MCF 10A (cell line): ENCODE measurements around the gene ALMS1. TPM values are rescaled to one million over a fixed set of nuclear protein-coding genes. Genes with fewer than 3 reads are reported as not detected.
"Not testable (repeated sequence)": the region's sequence is repeated elsewhere in the genome, so short reads cannot be mapped to it uniquely, and the experiment has no call there.

Source experiments
- BruUV-seq: library from RNA; stranded (reverse); fragments of 400-500 nt; replicated peaks from 2 replicates; lab custom pipeline; 2021; lab: Mats Ljungman, UMichigan
- CTCF ChIA-PET: fragments of 300-600 bp; sonication (Branson Sonifier 250); formaldehyde crosslinking; extraction: SDS; loops from one replicate; lab custom pipeline; 2021; ENCODE audit warnings: antibody characterized with exemption, inconsistent platforms; lab: Yijun Ruan, JAX
- POLR2A ChIA-PET: fragments of 300-600, 350-650 bp; sonication (Branson Sonifier 250); formaldehyde crosslinking; extraction: SDS; loops from one replicate; lab custom pipeline; 2020; ENCODE audit warnings: antibody characterized with exemption, inconsistent platforms; lab: Yijun Ruan, JAX
- DNase-seq: peaks from one replicate; pipeline ENCODE4 v3.0.0-alpha.2; 2018; ENCODE audit not compliant: unreplicated experiment
- H3K27ac Mint-ChIP-seq: one replicate; pipeline ENCODE4 v1.8.0; 2022; ENCODE audit warnings: mild to moderate bottlenecking, low read depth, mixed read lengths; ENCODE audit not compliant: unreplicated experiment
- H3K27me3 Mint-ChIP-seq: one replicate; pipeline ENCODE4 v1.8.0; 2022; ENCODE audit warnings: mixed read lengths; ENCODE audit not compliant: insufficient read depth, unreplicated experiment
- H3K36me3 Mint-ChIP-seq: one replicate; pipeline ENCODE4 v1.8.0; 2022; ENCODE audit warnings: mild to moderate bottlenecking, moderate library complexity, mixed read lengths; ENCODE audit not compliant: insufficient read depth, unreplicated experiment
- H3K4me1 Mint-ChIP-seq: one replicate; pipeline ENCODE4 v1.8.0; 2022; ENCODE audit warnings: mixed read lengths; ENCODE audit not compliant: insufficient read depth, unreplicated experiment
- H3K4me3 Mint-ChIP-seq: one replicate; pipeline ENCODE4 v1.8.0; 2022; ENCODE audit warnings: mild to moderate bottlenecking, moderate library complexity, mixed read lengths; ENCODE audit not compliant: unreplicated experiment
- H3K9me3 Mint-ChIP-seq: one replicate; pipeline ENCODE4 v1.8.0; 2022; ENCODE audit warnings: mixed read lengths; ENCODE audit not compliant: unreplicated experiment
- intact Hi-C: fragments of 100-400 bp; cut with micrococcal nuclease; formaldehyde crosslinking; loops from 2 replicates; pipeline ENCODE4 v1.14.1; 2022
- total RNA-seq: library from RNA; stranded (reverse); gene quantifications from 2 replicates; pipeline ENCODE4 v1.2.3, GENCODE V29; 2022
- TF ChIP-seq, protein P1 (sequence below): fragments of 200-600 bp; IDR thresholded peaks from one replicate; pipeline ENCODE4 v1.8.0; 2022; ENCODE audit warnings: antibody characterized with exemption, mild to moderate bottlenecking; ENCODE audit not compliant: unreplicated experiment

The ALMS1 gene
- total RNA-seq, 1 experiment from 2014 or later, result 8.3 TPM

DNA sequence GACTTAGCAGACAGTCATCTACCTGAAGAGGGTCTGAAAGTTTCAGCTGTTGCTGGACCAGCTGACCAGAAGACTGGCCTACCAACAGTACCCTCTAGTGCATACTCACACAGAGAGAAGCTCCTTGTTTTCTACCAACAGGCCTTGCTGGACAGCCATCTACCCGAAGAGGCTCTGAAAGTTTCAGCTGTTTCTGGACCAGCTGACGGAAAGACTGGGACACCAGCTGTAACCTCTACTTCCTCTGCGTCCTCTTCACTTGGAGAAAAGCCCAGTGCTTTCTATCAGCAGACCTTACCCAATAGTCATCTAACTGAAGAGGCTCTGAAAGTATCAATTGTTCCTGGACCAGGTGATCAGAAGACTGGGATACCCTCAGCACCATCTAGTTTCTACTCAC, 63.2 kb downstream of the ALMS1 start:
- no TSS peak for BruUV-seq
- H3K36me3 Mint-ChIP-seq, result peaks cover 11% of the 10 kb centered on the region
- intact Hi-C loops, result no loop called here
- TF ChIP-seq, protein P1, sequence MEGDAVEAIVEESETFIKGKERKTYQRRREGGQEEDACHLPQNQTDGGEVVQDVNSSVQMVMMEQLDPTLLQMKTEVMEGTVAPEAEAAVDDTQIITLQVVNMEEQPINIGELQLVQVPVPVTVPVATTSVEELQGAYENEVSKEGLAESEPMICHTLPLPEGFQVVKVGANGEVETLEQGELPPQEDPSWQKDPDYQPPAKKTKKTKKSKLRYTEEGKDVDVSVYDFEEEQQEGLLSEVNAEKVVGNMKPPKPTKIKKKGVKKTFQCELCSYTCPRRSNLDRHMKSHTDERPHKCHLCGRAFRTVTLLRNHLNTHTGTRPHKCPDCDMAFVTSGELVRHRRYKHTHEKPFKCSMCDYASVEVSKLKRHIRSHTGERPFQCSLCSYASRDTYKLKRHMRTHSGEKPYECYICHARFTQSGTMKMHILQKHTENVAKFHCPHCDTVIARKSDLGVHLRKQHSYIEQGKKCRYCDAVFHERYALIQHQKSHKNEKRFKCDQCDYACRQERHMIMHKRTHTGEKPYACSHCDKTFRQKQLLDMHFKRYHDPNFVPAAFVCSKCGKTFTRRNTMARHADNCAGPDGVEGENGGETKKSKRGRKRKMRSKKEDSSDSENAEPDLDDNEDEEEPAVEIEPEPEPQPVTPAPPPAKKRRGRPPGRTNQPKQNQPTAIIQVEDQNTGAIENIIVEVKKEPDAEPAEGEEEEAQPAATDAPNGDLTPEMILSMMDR, result no peak
- POLR2A ChIA-PET, result no interaction called here
- no peak for DNase-seq
- no peaks in the 10 kb centered on the region for H3K27me3 Mint-ChIP-seq
- no peaks in the 10 kb centered on the region for H3K4me1 Mint-ChIP-seq
- no peaks in the 10 kb centered on the region for H3K9me3 Mint-ChIP-seq
- CTCF ChIA-PET, result interaction anchor here (1.1 kb wide), 1 partner anchor 12 kb away, joined by 3 read pairs; no protein-coding TSS in a partner anchor
- H3K27ac Mint-ChIP-seq, result no peak overlapping the region
- no peak overlapping the region for H3K4me3 Mint-ChIP-seq

DNA sequence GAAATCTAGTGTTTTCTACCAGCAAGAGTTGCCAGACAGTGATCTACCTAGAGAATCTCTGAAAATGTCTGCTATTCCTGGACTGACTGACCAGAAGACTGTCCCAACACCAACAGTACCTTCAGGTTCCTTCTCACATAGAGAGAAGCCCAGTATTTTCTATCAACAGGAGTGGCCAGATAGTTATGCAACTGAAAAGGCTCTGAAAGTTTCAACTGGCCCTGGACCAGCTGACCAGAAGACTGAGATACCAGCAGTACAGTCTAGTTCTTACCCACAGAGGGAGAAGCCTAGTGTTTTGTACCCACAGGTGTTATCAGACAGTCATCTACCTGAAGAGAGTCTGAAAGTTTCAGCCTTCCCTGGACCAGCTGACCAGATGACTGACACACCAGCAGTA, 63.8 kb downstream of the ALMS1 start:
- CTCF ChIA-PET, result interaction anchor here (1.1 kb wide), 1 partner anchor 12 kb away, joined by 3 read pairs; no protein-coding TSS in a partner anchor
- no peak for DNase-seq
- Mint-ChIP-seq H3K27ac (no peak overlapping the region), H3K9me3 (no peaks in the 10 kb centered on the region), H3K4me3 (no peak overlapping the region), H3K4me1 (no peaks in the 10 kb centered on the region), H3K36me3 (peaks cover 11% of the 10 kb centered on the region), H3K27me3 (no peaks in the 10 kb centered on the region)
- BruUV-seq, result no TSS peak
- TF ChIP-seq, protein P1, result no peak
- intact Hi-C loops, result no loop called here
- POLR2A ChIA-PET, result no interaction called here

DNA sequence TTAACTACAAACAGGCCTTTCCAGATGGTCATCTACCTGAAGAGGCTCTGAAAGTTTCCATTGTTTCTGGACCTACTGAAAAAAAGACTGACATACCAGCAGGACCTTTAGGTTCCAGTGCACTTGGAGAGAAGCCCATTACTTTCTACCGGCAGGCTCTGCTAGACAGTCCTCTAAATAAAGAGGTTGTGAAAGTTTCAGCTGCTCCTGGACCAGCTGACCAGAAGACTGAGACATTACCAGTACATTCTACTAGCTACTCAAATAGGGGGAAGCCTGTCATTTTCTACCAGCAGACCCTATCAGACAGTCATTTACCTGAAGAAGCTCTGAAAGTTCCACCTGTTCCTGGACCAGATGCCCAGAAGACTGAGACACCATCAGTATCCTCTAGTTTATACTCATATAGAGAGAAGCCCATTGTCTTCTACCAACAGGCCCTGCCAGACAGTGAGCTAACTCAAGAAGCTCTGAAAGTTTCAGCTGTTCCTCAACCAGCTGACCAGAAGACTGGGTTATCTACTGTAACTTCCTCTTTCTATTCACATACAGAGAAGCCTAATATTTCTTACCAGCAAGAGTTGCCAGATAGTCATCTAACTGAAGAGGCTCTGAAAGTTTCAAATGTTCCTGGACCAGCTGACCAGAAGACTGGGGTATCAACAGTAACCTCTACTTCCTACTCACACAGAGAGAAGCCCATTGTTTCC, 65.8 kb downstream of the ALMS1 start:
- no peak overlapping the region for H3K27ac Mint-ChIP-seq
- BruUV-seq, result no TSS peak
- intact Hi-C loops, result no loop called here
- H3K9me3 Mint-ChIP-seq, result no peaks in the 10 kb centered on the region
- peaks cover 11% of the 10 kb centered on the region for H3K36me3 Mint-ChIP-seq
- H3K4me1 Mint-ChIP-seq, result no peaks in the 10 kb centered on the region
- TF ChIP-seq, protein P1, result no peak
- no peak overlapping the region for H3K4me3 Mint-ChIP-seq
- DNase-seq, result no peak
- no peaks in the 10 kb centered on the region for H3K27me3 Mint-ChIP-seq
- CTCF ChIA-PET, result no interaction called here
- POLR2A ChIA-PET, result no interaction called here

DNA sequence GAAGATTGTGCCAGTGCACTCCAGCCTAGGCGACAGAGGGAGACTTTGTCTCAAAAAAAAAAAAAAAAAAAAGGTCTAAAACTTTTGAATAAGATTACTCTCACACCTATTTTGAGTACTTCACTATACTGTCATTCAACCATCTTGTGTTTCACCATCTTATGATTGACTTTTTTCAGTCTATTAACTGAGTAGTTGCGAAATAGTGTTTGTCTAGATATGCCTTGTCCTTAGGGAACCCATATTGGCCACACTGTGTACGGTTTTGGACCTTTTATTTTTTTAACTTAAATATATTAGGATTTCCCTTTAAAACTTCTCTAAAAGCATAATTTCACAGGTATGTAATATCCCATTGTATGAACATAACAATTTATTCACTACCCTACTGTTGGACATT, 72.3 kb downstream of the ALMS1 start:
- no peak for DNase-seq
- intact Hi-C loops, result no loop called here
- no TSS peak for BruUV-seq
- POLR2A ChIA-PET, result no interaction called here
- H3K36me3 Mint-ChIP-seq, result no peaks in the 10 kb centered on the region
- no peaks in the 10 kb centered on the region for H3K4me1 Mint-ChIP-seq
- H3K27me3 Mint-ChIP-seq, result no peaks in the 10 kb centered on the region
- H3K9me3 Mint-ChIP-seq, result peaks cover 7% of the 10 kb centered on the region
- TF ChIP-seq, protein P1, result no peak
- H3K4me3 Mint-ChIP-seq, result no peak overlapping the region
- CTCF ChIA-PET, result interaction anchor here (0.7 kb wide), 1 partner anchor 94 kb away, joined by 9 read pairs; no protein-coding TSS in a partner anchor
- no peak overlapping the region for H3K27ac Mint-ChIP-seq

DNA sequence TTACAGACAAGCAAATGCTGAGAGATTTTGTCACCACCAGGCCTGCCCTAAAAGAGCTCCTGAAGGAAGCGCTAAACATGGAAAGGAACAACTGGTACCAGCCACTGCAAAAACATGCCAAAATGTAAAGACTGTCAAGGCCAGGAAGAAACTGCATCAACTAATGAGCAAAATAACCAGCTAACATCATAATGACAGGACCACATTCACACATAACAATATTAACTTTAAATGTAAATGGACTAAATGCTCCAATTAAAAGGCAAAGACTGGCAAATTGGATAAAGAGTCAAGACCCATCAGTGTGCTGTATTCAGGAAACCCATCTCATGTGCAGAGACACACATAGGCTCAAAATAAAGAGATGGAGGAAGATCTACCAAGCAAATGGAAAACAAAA, 76.8 kb downstream of the ALMS1 start:
- H3K9me3 Mint-ChIP-seq, H3K4me3 Mint-ChIP-seq, DNase-seq, H3K27me3 Mint-ChIP-seq, H3K27ac Mint-ChIP-seq, BruUV-seq, intact Hi-C loops, H3K36me3 Mint-ChIP-seq, H3K4me1 Mint-ChIP-seq, POLR2A ChIA-PET: not testable (repeated sequence)
- CTCF ChIA-PET, result interaction anchor here (0.6 kb wide), 1 partner anchor 274 kb away, joined by 3 read pairs; the partner anchor contains the start of gene TPRKB
